HEK293 (cell line): ENCODE results near the gene B4GALT6.

Experiments
- CTCF ChIA-PET: fragments of 350-600 bp; formaldehyde crosslinking; extraction: SDS; loops from one replicate; lab custom pipeline; 2021; ENCODE audit warnings: antibody characterized with exemption; lab: Yijun Ruan, JAX
- POLR2A ChIA-PET: fragments of 300-600 bp; formaldehyde crosslinking; extraction: SDS; loops from one replicate; lab custom pipeline; 2020; ENCODE audit warnings: antibody characterized with exemption, inconsistent platforms; lab: Yijun Ruan, JAX
- H3K27ac ChIP-seq: fragments of 200-500 bp; sonication (Bioruptor generic); 2 replicates; pipeline ENCODE4 v1.5.1; 2014; ENCODE audit warnings: low read depth, low read length, control low read depth, inconsistent platforms; ENCODE audit errors: extremely low read depth
- H3K36me3 ChIP-seq, 2 experiments: fragments of 200-500 bp in 1 of 2; sonication (Bioruptor generic) in 1 of 2; 1 replicate in 1 of 2; 2 replicates in 1 of 2; pipeline ENCODE4 v1.5.1; 2014 to 2017; ENCODE audit warnings: inconsistent platforms in 2 of 2, low read length in 2 of 2; ENCODE audit not compliant: control insufficient read depth in 2 of 2, insufficient read depth in 1 of 2
- H3K4me1 ChIP-seq: fragments of 200-500 bp; sonication (Bioruptor generic); 2 replicates; pipeline ENCODE4 v1.5.1; 2014; ENCODE audit warnings: mild to moderate bottlenecking, low read length, inconsistent platforms; ENCODE audit not compliant: control insufficient read depth, insufficient read depth
- H3K4me3 ChIP-seq: 2 replicates; pipeline ENCODE4 v1.5.1; 2011; ENCODE audit warnings: low read depth, mild to moderate bottlenecking, control low read depth, low read length, moderate library complexity
- H3K9me3 ChIP-seq: fragments of 200-500 bp; sonication (Bioruptor generic); 2 replicates; pipeline ENCODE4 v1.5.1; 2014; ENCODE audit warnings: low read depth, low read length, inconsistent platforms; ENCODE audit not compliant: control insufficient read depth, insufficient read depth
- IKZF3 ChIP-seq: fragments of 450-650 bp; IDR thresholded peaks from 2 replicates; pipeline ENCODE4 v1.5.0; 2018; ENCODE audit warnings: missing biosample characterization, mild to moderate bottlenecking, missing genetic modification characterization, moderate library complexity
- KLF9 ChIP-seq: fragments of 450-650 bp; formaldehyde crosslinking; IDR thresholded peaks from 2 replicates; pipeline ENCODE4 v1.5.1; 2016; ENCODE audit warnings: missing biosample characterization, missing genetic modification characterization, low read depth
- MZF1 ChIP-seq: fragments of 450-650 bp; formaldehyde crosslinking; IDR thresholded peaks from 2 replicates; pipeline ENCODE4 v1.5.1; 2017; ENCODE audit warnings: missing biosample characterization, missing genetic modification characterization, borderline replicate concordance
- SCRT2 ChIP-seq: fragments of 450-650 bp; formaldehyde crosslinking; IDR thresholded peaks from 2 replicates; pipeline ENCODE4 v1.5.1; 2016; ENCODE audit warnings: missing biosample characterization, missing genetic modification characterization
- YY1 ChIP-seq: fragments of 450-650 bp; formaldehyde crosslinking; IDR thresholded peaks from 2 replicates; pipeline ENCODE4 v1.5.1; 2018; ENCODE audit warnings: missing biosample characterization, missing genetic modification characterization
- ZBTB10 ChIP-seq: fragments of 450-650 bp; formaldehyde crosslinking; IDR thresholded peaks from 2 replicates; pipeline ENCODE4 v1.5.1; 2016; ENCODE audit warnings: missing biosample characterization, missing genetic modification characterization
- ZBTB17 ChIP-seq: fragments of 450-650 bp; formaldehyde crosslinking; IDR thresholded peaks from 2 replicates; pipeline ENCODE4 v1.5.1; 2016; ENCODE audit warnings: missing biosample characterization, missing genetic modification characterization
- ZBTB44 ChIP-seq: fragments of 450-650 bp; IDR thresholded peaks from 2 replicates; pipeline ENCODE4 v1.5.1; 2018; ENCODE audit warnings: missing biosample characterization, mild to moderate bottlenecking, missing genetic modification characterization
- ZBTB6 ChIP-seq: fragments of 450-650 bp; formaldehyde crosslinking; IDR thresholded peaks from 2 replicates; pipeline ENCODE4 v1.5.1; 2017; ENCODE audit warnings: missing biosample characterization, missing genetic modification characterization
- ZNF112 ChIP-seq: fragments of 450-650 bp; formaldehyde crosslinking; IDR thresholded peaks from 2 replicates; pipeline ENCODE4 v1.5.0; 2017; ENCODE audit warnings: missing biosample characterization, missing genetic modification characterization
- ZNF133 ChIP-seq: fragments of 450-650 bp; formaldehyde crosslinking; IDR thresholded peaks from 2 replicates; pipeline ENCODE4 v1.5.1; 2016; ENCODE audit warnings: missing biosample characterization, missing genetic modification characterization
- ZNF157 ChIP-seq: fragments of 450-650 bp; formaldehyde crosslinking; IDR thresholded peaks from 2 replicates; pipeline ENCODE4 v1.5.1; 2016; ENCODE audit warnings: missing biosample characterization, missing genetic modification characterization
- ZNF214 ChIP-seq: fragments of 450-650 bp; formaldehyde crosslinking; IDR thresholded peaks from 2 replicates; pipeline ENCODE4 v1.5.1; 2017; ENCODE audit warnings: missing biosample characterization, mild to moderate bottlenecking, missing genetic modification characterization, borderline replicate concordance
- ZNF223 ChIP-seq: fragments of 450-650 bp; formaldehyde crosslinking; IDR thresholded peaks from 2 replicates; pipeline ENCODE4 v1.5.1; 2016; ENCODE audit warnings: missing biosample characterization, missing genetic modification characterization
- ZNF239 ChIP-seq: fragments of 450-650 bp; formaldehyde crosslinking; IDR thresholded peaks from 2 replicates; pipeline ENCODE4 v1.5.1; 2016; ENCODE audit warnings: missing biosample characterization, missing genetic modification characterization
- ZNF266 ChIP-seq: fragments of 450-650 bp; formaldehyde crosslinking; IDR thresholded peaks from 2 replicates; pipeline ENCODE4 v1.5.1; 2016; ENCODE audit warnings: missing biosample characterization, missing genetic modification characterization, low read depth
- ZNF423 ChIP-seq: fragments of 450-650 bp; formaldehyde crosslinking; IDR thresholded peaks from 2 replicates; pipeline ENCODE4 v1.5.1; 2016; ENCODE audit warnings: missing biosample characterization, missing genetic modification characterization
- ZNF433 ChIP-seq: fragments of 450-650 bp; formaldehyde crosslinking; IDR thresholded peaks from 2 replicates; pipeline ENCODE4 v1.5.1; 2016; ENCODE audit warnings: missing biosample characterization, missing genetic modification characterization, low read depth
- ZNF48 ChIP-seq: fragments of 450-650 bp; formaldehyde crosslinking; IDR thresholded peaks from 2 replicates; pipeline ENCODE4 v1.5.1; 2016; ENCODE audit warnings: missing biosample characterization, missing genetic modification characterization
- ZNF518A ChIP-seq: fragments of 450-650 bp; formaldehyde crosslinking; conservative IDR thresholded peaks from 2 replicates; pipeline ENCODE4 v1.5.1; 2016; ENCODE audit warnings: low read depth, missing biosample characterization, missing genetic modification characterization
- ZNF580 ChIP-seq: fragments of 450-650 bp; formaldehyde crosslinking; IDR thresholded peaks from 2 replicates; pipeline ENCODE4 v1.5.1; 2016; ENCODE audit warnings: missing biosample characterization, missing genetic modification characterization
- ZNF670 ChIP-seq: fragments of 450-650 bp; formaldehyde crosslinking; IDR thresholded peaks from 2 replicates; pipeline ENCODE4 v1.5.1; 2016; ENCODE audit warnings: missing biosample characterization, missing genetic modification characterization, low read depth
- ZNF701 ChIP-seq: fragments of 450-650 bp; formaldehyde crosslinking; IDR thresholded peaks from 2 replicates; pipeline ENCODE4 v1.5.1; 2016; ENCODE audit warnings: missing biosample characterization, missing genetic modification characterization

The B4GALT6 gene

GRCh38 chr18:31686572-31686971, 2.2 kb upstream of the B4GALT6 start:
- H3K4me3 ChIP-seq = no peak overlapping the region
- no peaks in the 10 kb centered on the region for H3K36me3 ChIP-seq
- ChIA-PET CTCF (interaction anchor here (0.7 to 1.7 kb wide), 8 partner anchors 9 to 99 kb away, joined by 3 to 5 read pairs (median 4); no protein-coding TSS in a partner anchor), POLR2A (no interaction called here)
- no peak overlapping the region for H3K27ac ChIP-seq
- no peaks in the 10 kb centered on the region for H3K9me3 ChIP-seq
- TF ChIP-seq ZNF518A (tag by site-specific recombination) = no peak
- TF ChIP-seq ZNF157 (tag by site-specific recombination) = no peak
- TF ChIP-seq MZF1 (tag by site-specific recombination) = no peak
- TF ChIP-seq IKZF3 (tag by site-specific recombination) = no peak
- no peak for TF ChIP-seq ZNF580 (tag by site-specific recombination)
- TF ChIP-seq ZNF670 (tag by site-specific recombination) = no peak
- no peak for TF ChIP-seq ZNF223 (tag by site-specific recombination)
- no peak for TF ChIP-seq ZNF266 (tag by site-specific recombination)
- TF ChIP-seq ZNF214 (tag by site-specific recombination) = no peak
- no peak for TF ChIP-seq ZNF701 (tag by site-specific recombination)
- no peak for TF ChIP-seq ZNF433
- no peak for TF ChIP-seq ZBTB17 (tag by site-specific recombination)
- no peak for TF ChIP-seq ZNF112 (tag by site-specific recombination)
- no peak for TF ChIP-seq ZNF48 (tag by site-specific recombination)
- no peak for TF ChIP-seq ZNF239 (tag by site-specific recombination)
- H3K4me1 ChIP-seq = no peaks in the 10 kb centered on the region; the same call in 1 of the 2 replicates

GRCh38 chr18:31685097-31686082, 1.0 kb upstream of the B4GALT6 start:
- no peaks in the 10 kb centered on the region; the same call in 1 of the 2 replicates for H3K4me1 ChIP-seq
- H3K4me3 ChIP-seq = peak overlapping the region; percentile 71
- H3K36me3 ChIP-seq = no peaks in the 10 kb centered on the region
- CTCF ChIA-PET = interaction anchor here (0.6 to 1.7 kb wide), 8 partner anchors 12 to 977 kb away, joined by 3 to 4 read pairs (median 3); no protein-coding TSS in a partner anchor
- POLR2A ChIA-PET = no interaction called here
- no peaks in the 10 kb centered on the region for H3K9me3 ChIP-seq
- H3K27ac ChIP-seq = peak overlapping the region; percentile 90
- TF ChIP-seq SCRT2 (tag by site-specific recombination) = no peak
- TF ChIP-seq ZNF133 (tag by site-specific recombination) = no peak
- TF ChIP-seq ZNF423 = no peak
- peak; percentile 41; the same call in 1 of the 2 replicates for TF ChIP-seq KLF9 (tag by site-specific recombination)
- TF ChIP-seq ZBTB44 (tag by site-specific recombination) = no peak
- TF ChIP-seq YY1 (tag by site-specific recombination) = no peak
- no peak for TF ChIP-seq ZBTB6 (tag by site-specific recombination)
- 0 out of 2 replicates have a peak, but pooled peaks have one; percentile 67 for TF ChIP-seq ZBTB10 (tag by site-specific recombination)
